Ovary (tissue), 3 donors: Measurements from ENCODE around the gene TBX2.

ENCODE experiments used
- CTCF ChIP-seq, 3 donors: fragments of 450-650 bp in 2 of 3; fragments of 200-600 bp in 1 of 3; IDR thresholded peaks; one replicate each; pipeline versions ENCODE4 v1.5.1 to v1.8.0; 2016 to 2022; ENCODE audit warnings: antibody characterized with exemption in 3 of 3, mild to moderate bottlenecking in 1 of 3
- EP300 ChIP-seq: sonication (generic); formaldehyde crosslinking; IDR thresholded peaks from one replicate; pipeline ENCODE4 v1.6.1; 2017; ENCODE audit warnings: antibody characterized with exemption
- donor health status: DM: no; HTN: no; CAD: no.

- TF ChIP-seq EP300, result no peak
- no peak for TF ChIP-seq CTCF (IDR thresholded peaks at IDR 0.05)
These were observed 53.0 kb downstream of the TBX2 start, which contains the start of gene TBX4 for GRCh38 chr17:61452301-61453290.
